ENCODE data around the gene EBP.
A peak's percentile ranks its signal among the peaks of the same experiment; 100 is the strongest.
"Not testable (repeated sequence)": the region's sequence is repeated elsewhere in the genome, so short reads cannot be mapped to it uniquely, and the experiment has no call there.

Gene EBP

GRCh38 chrX:48525853-48526252 is 4.2 kb downstream of the EBP start:
- DNase-seq (ENCODE audit: low read depth, low spot score) = not testable (repeated sequence)

- no peak for DNase-seq (ENCODE audit: low read depth, low spot score)
Observed at GRCh38 chrX:48530736-48531135, 9.1 kb downstream of the EBP start.

GRCh38 chrX:48531358-48531959 is 9.9 kb downstream of the EBP start:
- no peak for DNase-seq (ENCODE audit: low read depth, low spot score)

GRCh38 chrX:48532161-48532560 is 10.6 kb downstream of the EBP start:
- no peak for DNase-seq (ENCODE audit: low read depth, low spot score)

- DNase-seq (ENCODE audit: low read depth, low spot score) = no peak
Observed at GRCh38 chrX:48533165-48533564, 11.6 kb downstream of the EBP start.

- no peak for DNase-seq (ENCODE audit: low read depth, low spot score)
Observed at GRCh38 chrX:48538641-48539344, 17.2 kb downstream of the EBP start.

- peak; percentile 94 for DNase-seq (ENCODE audit: low read depth, low spot score)
Observed at GRCh38 chrX:48539345-48540027, 17.9 kb downstream of the EBP start, which contains the start of gene TBC1D25. Gene TBC1D25, plus strand, starts transcription at chrX:48539714. Its CDS starts 84 bp downstream, at chrX:48539798.

- peak; percentile 19 for DNase-seq (ENCODE audit: low read depth, low spot score)
Observed at GRCh38 chrX:48540028-48540375, 18.4 kb downstream of the EBP start.

GRCh38 chrX:48540480-48540879 is 18.9 kb downstream of the EBP start:
- no peak for DNase-seq (ENCODE audit: low read depth, low spot score)

- no peak for DNase-seq (ENCODE audit: low read depth, low spot score)
Observed at GRCh38 chrX:48541140-48541814, 19.7 kb downstream of the EBP start.

GRCh38 chrX:48548871-48549270 is 27.3 kb downstream of the EBP start:
- DNase-seq (ENCODE audit: low read depth, low spot score) = no peak

GRCh38 chrX:48555731-48556325 is 34.2 kb downstream of the EBP start:
- not testable (repeated sequence) for DNase-seq (ENCODE audit: low read depth, low spot score)

GRCh38 chrX:48558271-48558670 is 36.7 kb downstream of the EBP start:
- DNase-seq (ENCODE audit: low read depth, low spot score) = no peak

GRCh38 chrX:48559636-48560035 is 38.0 kb downstream of the EBP start:
- DNase-seq (ENCODE audit: low read depth, low spot score) = no peak

GRCh38 chrX:48560056-48560455 is 38.4 kb downstream of the EBP start:
- DNase-seq (ENCODE audit: low read depth, low spot score) = no peak

- DNase-seq (ENCODE audit: low read depth, low spot score) = no peak
Observed at GRCh38 chrX:48560681-48561080, 39.1 kb downstream of the EBP start.

- DNase-seq (ENCODE audit: low read depth, low spot score) = no peak
Observed at GRCh38 chrX:48569958-48570357, 48.4 kb downstream of the EBP start.

- DNase-seq (ENCODE audit: low read depth, low spot score) = no peak
Observed at GRCh38 chrX:48573690-48574269, 52.2 kb downstream of the EBP start.

- peak; percentile 86 for DNase-seq (ENCODE audit: low read depth, low spot score)
Observed at GRCh38 chrX:48574270-48575266, 53.0 kb downstream of the EBP start, which contains the start of gene RBM3. Gene RBM3, plus strand, starts transcription at chrX:48574484. Its CDS starts 697 bp downstream, at chrX:48575181.

GRCh38 chrX:48575642-48576041 is 54.0 kb downstream of the EBP start:
- DNase-seq (ENCODE audit: low read depth, low spot score) = no peak

All from activated CD4-positive, CD25-positive, alpha-beta regulatory T cell treated with anti-CD3 and anti-CD28 coated beads, Interleukin-2, amount 50 U/mL, for 16 hours (primary cell).